ENCODE measurements around the gene TMEM86B.

DNA sequence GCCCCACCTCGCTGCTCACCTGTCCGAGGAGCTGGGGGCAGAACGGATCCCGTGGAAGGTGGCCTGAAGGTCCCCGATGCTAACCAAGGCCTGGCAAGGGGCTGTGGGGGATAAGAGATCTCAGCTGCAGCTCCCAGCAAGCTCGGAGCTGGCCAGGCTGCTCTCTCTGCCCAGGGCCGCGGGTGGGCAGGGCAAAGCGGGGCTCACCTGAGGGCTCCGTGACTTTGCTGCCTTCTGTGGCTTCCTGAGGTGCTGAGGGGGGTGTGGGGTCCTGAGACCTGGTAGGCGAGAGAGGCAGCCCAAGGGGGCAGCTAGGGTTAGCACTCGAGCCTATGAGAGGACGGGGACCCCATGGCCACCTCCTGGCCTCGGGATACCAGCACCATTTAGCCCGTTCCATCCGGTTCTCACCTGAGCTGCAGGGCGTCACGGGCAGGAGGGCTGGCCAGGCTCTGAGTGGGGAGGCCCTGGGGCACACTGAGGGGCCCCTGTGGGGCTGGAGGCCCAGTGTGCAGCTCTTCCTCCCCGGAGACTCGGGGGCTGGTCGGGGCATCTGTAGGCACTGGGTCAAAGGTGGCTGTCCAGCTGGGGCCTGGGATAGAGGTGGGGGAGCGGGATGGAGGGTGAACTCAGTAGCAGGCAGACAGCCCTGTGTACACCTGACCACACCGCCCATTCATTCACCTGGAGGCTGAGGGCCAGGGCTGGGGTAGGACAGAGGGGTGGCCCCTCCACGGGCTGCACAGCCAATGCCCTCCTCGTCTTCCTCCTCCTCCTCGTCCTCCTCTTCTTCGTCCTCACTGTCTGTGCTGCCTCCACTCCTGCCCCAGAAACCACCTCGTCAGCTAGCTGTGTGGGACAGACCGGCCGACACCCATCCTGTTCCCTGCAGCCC lies 3.1 kb upstream of the TMEM86B start:
- TF ChIP-seq POLR2AphosphoS5 (IDR thresholded peaks at IDR 0.05; ENCODE audit: low read depth, low read length) (0 out of 2 replicates have a peak, but pooled peaks have one; percentile 28), TAF1 (IDR thresholded peaks at IDR 0.05; ENCODE audit: borderline replicate concordance, insufficient read depth, low read length) (no peak), REST (IDR thresholded peaks at IDR 0.05; ENCODE audit: insufficient read depth in 1 of 2, low read depth in 2 of 2, low read length in 2 of 2) (no peak), SIN3A (IDR thresholded peaks at IDR 0.05; ENCODE audit: borderline replicate concordance, insufficient read depth, low read length) (no peak), FOXP2 (optimal IDR thresholded peaks at IDR 0.05; ENCODE audit: borderline replicate concordance, extremely low read depth, extremely low read length, insufficient read depth) (no peak)
